ENCODE results near the gene ILDR1.

ILDR1 gene

DNA sequence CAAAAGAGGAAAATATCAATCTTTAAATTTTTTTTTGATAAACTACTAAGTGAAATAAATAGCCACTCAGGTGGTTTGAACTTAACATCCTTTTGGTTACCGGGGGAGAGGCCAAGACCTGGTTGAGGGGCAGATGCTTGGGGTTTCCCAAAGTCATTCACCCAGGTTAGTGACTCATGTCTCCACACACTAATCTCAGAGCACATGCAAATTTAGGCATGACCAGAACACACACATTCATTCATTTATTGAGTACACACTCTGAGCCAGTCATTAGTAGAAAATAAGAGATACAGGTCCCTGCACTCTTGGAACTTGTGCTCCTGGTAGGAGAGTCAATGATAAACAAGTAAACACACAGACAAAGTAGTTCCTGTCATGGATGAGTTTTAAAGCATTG is 7.3 kb downstream of the ILDR1 start:
- DNase-seq = no peak

DNA sequence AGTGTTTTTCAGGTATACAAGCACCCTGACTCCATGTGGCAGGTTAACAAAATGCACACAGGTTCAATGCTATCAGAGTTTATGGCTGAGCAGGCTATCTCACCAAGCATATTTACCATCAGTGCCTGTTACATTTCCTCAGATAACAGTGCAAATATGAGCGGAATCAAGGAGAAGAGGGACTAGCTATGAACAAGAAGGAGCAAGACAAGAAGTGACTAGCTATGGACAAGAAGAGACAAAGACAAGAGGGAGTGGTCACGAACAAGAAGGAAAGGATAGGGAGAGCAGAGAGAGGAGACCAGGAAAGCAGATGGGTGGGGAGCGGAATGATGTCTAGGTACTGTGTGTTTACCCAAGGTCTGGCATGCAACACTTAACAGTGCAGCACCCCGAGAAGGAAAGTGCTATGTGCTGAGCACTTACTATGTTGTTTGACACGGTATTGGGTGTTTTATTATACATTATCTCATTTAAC is 8.6 kb downstream of the ILDR1 start:
- no peak for DNase-seq

DNA sequence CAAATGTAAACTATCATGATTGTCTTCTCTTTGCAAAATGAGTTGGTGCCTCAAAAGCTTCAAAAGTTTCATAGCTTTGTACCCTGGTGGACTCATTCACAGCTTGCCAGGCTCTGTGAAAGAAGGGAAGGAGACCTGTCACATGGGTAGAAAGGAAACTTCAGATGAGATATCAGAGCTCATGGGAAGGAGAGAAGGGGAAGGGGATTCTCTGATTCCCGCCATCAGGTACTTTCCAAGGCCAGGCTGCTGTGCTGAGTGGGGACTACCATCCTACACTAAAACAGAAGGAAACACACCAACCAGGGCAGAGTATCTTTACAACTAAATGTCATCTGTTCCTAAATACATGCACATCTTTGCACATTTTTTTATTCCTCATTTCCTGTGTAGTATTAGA is 9.2 kb downstream of the ILDR1 start:
- DNase-seq = no peak

DNA sequence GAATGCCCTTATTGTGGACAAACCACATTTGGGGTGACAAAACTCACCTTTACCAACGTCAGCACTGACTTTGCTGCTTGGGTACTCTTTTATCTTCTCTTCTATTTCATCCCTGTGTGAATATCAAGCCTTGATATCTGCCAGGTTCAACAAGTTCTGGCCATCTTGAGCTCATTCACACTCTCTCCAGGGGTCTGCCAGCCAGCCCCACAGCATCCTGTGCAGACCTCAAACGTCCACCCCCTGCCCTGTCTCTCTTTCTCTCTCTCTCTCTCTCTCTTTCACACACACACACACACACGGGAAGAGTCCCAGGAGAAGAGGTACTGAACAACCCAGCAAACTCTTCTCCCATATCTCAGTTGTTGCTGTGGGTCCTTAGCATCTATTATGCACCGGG is 10.7 kb downstream of the ILDR1 start:
- no peak for DNase-seq

GRCh38 chr3:122010506-122010905 is 11.5 kb downstream of the ILDR1 start:
- no peak for DNase-seq

DNA sequence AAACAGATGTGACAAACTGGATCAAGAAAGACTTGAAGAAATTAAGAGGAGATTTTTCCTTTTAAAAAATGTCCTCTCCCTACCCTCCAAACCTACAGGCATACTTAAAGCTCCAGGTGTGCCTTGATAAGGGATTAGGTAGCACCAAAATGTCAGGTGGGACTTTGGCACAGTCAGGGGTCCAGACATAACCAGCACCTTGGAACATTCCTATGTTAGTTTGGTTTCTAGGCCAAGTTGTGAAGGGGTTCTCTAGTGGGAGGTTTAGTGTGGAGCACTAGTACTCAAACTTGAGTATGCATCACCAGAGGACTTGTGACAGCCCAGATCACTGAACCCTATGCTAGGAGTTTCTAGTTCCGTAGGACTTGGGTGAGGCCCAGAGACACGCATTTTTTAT is 13.9 kb downstream of the ILDR1 start:
- no peak for DNase-seq

- no peak for DNase-seq
Observed at GRCh38 chr3:122006267-122006666, 15.8 kb downstream of the ILDR1 start.

DNA sequence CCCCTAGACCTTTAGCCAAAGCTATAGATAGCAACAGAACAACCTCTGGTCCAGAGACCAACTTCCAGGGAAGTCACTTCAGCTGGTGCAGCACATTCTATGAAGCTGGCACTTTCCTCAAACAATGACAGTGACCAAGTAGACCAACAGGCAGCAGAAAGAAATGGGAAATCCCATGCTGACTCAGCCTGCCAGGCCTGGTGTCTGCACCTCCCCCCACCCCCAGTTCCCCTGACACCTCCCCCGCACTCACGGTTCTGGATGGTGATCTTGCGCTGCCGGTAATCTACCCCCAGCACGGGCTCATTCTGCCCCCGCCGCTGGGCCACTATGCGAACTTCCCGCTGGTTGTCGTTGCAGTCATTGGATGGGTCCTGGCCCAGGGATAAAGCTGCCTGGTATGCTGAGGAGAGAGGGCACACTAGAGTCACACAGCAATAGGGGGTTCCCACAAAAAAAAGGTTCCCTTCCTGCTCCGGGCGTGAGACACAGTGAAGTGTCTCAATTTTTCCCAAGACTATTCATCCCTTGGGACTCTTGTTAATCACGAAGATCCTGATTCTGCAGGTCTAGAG is 17.0 kb downstream of the ILDR1 start:
- DNase-seq = no peak

DNA sequence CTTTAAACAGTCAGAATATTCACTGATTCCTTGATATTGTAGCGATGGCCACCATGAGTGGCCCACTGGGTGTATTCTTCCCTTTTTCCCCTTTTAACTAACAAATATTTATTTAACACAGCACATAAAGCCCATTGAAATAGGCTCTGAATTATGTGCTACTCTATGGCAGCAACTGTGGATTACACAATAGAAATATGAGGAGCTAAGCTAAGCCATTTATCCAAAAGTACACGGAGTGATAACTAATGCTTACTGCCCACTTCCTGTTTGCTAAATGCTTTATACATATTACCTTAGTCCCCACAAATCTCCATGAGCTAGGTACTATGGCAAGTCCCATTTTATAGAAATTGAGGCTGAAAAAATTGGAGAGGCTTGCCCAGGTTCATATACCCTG is 17.9 kb downstream of the ILDR1 start:
- DNase-seq = no peak

- no peak for DNase-seq
Observed at GRCh38 chr3:122003606-122004005, 18.4 kb downstream of the ILDR1 start.

GRCh38 chr3:122003112-122003511 is 18.9 kb downstream of the ILDR1 start:
- no peak for DNase-seq

GRCh38 chr3:122002611-122003010 is 19.4 kb downstream of the ILDR1 start:
- DNase-seq = no peak

GRCh38 chr3:122001892-122002291 is 20.2 kb downstream of the ILDR1 start:
- DNase-seq = no peak

DNA sequence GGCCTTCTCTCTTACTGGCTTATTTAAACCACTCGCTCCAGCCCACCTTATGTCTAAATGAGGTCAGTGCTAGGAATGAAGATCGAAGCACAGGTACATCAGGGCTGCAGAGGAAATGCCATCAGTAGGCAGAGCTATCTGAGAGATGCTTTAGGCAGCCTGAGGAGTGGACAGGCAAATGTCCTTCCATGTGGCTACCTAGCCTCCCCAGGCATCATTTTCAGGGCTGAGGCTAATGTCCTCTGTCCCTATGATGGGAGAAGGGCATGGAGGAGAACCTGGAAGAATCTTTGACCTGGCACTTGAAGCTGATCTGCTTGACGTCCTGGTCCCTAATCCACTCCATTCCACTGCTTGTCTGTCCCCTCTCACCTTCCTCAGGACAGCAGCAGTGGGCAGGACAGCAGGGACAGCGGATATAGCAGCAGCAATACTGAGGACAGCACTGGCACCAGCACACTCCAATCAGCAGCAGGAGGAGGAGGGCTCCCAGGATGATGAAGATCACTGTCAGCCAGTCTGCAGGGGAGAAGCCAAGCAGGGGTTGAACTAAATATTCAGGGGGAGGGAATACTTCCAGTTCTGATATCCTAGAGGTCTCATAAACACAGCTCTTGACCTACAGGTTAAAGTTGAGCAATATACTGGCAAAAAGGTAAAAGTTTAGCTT is 21.0 kb downstream of the ILDR1 start:
- DNase-seq = no peak

- DNase-seq = no peak
Observed at GRCh38 chr3:121999931-122000330, 22.1 kb downstream of the ILDR1 start.

- no peak for DNase-seq
Observed at GRCh38 chr3:121998611-121999473, 23.2 kb downstream of the ILDR1 start.

DNA sequence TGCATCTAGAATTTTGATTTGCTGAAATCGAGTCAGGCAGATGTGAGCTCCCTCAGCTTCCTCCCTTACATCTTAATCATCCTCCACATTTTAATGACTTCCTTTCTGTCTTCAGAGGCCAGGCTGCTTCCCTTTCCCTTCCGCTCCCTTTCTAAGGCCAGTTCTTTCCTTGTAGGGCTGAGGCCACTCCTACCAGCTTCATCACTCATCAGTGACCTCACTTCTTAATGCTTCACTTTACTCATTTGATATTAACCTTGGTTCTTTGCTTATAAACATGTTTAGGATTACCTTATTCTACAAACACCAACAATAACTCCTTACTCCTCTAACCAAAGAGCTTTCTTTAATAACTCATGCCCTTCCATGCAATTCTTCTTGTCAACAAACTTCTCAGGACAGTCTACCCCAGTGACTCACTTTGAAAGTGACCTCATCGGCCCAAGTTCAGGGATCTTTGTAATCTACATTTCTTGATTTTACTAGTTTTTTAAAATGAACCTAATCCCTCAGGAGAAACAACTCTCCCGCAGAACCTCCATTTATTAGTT is 23.9 kb downstream of the ILDR1 start:
- no peak for DNase-seq

GRCh38 chr3:121997372-121997771 is 24.7 kb downstream of the ILDR1 start:
- no peak for DNase-seq

DNA sequence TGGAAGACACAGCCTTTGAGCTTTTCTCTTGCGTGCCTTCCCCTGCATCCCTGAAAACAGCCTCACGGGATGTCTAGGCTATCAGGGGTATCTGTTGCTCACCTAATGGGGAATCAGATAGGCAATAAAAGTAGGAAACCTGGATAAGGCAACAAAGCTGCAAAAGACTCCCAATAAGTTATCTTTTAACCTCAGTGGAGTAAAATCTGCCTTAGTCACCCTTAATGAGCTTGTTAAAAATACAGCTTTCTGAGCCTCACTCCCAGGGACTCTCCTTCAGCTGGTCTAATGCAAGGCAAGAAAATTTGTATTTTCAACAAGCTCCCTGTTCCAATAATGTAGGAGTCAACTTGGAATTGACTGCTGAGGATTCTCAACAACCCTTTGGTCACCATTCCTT is 25.6 kb downstream of the ILDR1 start:
- no peak for DNase-seq

GRCh38 chr3:121995161-121996137 is 26.6 kb downstream of the ILDR1 start:
- peak; percentile 42 for DNase-seq

- no peak for DNase-seq
Observed at GRCh38 chr3:121994551-121994950, 27.5 kb downstream of the ILDR1 start.

All from 8988T (cell line).